ENCODE measurements around the gene IFIT5.

- TF ChIP-seq, protein P1, sequence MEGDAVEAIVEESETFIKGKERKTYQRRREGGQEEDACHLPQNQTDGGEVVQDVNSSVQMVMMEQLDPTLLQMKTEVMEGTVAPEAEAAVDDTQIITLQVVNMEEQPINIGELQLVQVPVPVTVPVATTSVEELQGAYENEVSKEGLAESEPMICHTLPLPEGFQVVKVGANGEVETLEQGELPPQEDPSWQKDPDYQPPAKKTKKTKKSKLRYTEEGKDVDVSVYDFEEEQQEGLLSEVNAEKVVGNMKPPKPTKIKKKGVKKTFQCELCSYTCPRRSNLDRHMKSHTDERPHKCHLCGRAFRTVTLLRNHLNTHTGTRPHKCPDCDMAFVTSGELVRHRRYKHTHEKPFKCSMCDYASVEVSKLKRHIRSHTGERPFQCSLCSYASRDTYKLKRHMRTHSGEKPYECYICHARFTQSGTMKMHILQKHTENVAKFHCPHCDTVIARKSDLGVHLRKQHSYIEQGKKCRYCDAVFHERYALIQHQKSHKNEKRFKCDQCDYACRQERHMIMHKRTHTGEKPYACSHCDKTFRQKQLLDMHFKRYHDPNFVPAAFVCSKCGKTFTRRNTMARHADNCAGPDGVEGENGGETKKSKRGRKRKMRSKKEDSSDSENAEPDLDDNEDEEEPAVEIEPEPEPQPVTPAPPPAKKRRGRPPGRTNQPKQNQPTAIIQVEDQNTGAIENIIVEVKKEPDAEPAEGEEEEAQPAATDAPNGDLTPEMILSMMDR (IDR thresholded peaks at IDR 0.05; ENCODE audit: poor library complexity), result no peak
- TF ChIP-seq EZH2phosphoT487 (IDR thresholded peaks at IDR 0.05; ENCODE audit: low read depth, severe bottlenecking, unreplicated experiment), result no peak
- TF ChIP-seq EZH2 (IDR thresholded peaks at IDR 0.05; ENCODE audit: borderline replicate concordance), result no peak
These were observed 46.2 kb upstream of the IFIT5 start for GRCh38 chr10:89368129-89368528.

Measured in hepatocyte (in vitro differentiated cells).